ENCODE data around the gene TMEM150B. TPM values are rescaled to one million over a fixed set of nuclear protein-coding genes. Genes with fewer than 3 reads are reported as not detected.
A peak's percentile ranks its signal among the peaks of the same experiment; 100 is the strongest.

Gene TMEM150B
- total RNA-seq, 1 experiment from 2014 or later = not detected

DNA sequence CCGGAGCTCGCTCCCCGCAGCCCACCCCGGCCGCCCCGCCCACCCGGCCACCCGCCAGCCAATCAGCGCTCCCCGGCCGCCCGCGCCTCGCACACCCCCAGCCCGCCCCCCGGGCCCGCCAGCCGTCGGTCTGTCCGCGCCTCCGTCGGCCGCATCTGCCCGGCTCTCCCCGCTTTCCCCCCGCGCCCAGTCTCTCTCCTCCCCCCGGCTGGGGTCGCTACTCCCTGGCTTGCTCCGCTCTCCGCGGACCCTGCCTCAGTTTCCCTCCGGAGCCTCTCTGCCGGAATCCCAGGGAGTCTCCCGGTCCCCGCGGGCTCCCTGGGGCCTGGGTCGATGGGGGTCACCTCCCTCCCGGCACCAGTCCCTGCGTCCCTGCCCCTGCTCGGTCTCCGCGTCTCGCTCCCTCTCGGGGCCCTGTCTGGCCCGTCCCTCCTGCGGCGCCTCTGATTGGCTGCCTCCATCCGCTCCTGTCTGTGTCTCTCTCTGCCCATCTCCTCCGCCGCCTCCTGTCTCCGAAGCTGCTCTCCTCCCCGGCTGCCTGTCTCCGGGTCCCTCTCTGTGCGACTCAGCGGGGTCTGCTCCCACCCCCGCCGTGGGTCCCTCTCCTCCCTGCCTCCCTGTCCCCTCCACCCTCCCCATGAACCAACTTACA lies 44.6 kb upstream of the TMEM150B start:
- TF ChIP-seq, protein P1, sequence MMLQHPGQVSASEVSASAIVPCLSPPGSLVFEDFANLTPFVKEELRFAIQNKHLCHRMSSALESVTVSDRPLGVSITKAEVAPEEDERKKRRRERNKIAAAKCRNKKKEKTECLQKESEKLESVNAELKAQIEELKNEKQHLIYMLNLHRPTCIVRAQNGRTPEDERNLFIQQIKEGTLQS (IDR thresholded peaks at IDR 0.05) = no peak
- no peak for TF ChIP-seq CBX3 (IDR thresholded peaks at IDR 0.05; ENCODE audit: low read depth)
- TF ChIP-seq EGR1 (IDR thresholded peaks at IDR 0.05; ENCODE audit: low read depth) = no peak
- no peak for TF ChIP-seq RAD21 (IDR thresholded peaks at IDR 0.05; ENCODE audit: low read depth)
- no peak for TF ChIP-seq ZFX (IDR thresholded peaks at IDR 0.05)
- TF ChIP-seq ZNF274 (IDR thresholded peaks at IDR 0.05; ENCODE audit: low read depth, low read length) = no peak
- no peak for TF ChIP-seq EZH2phosphoT487 (IDR thresholded peaks at IDR 0.05; ENCODE audit: borderline replicate concordance)
- no peak for TF ChIP-seq JUND (IDR thresholded peaks at IDR 0.05)
- no peak for TF ChIP-seq ELF1 (IDR thresholded peaks at IDR 0.05; ENCODE audit: borderline replicate concordance, low read depth)
- TF ChIP-seq, protein P2, sequence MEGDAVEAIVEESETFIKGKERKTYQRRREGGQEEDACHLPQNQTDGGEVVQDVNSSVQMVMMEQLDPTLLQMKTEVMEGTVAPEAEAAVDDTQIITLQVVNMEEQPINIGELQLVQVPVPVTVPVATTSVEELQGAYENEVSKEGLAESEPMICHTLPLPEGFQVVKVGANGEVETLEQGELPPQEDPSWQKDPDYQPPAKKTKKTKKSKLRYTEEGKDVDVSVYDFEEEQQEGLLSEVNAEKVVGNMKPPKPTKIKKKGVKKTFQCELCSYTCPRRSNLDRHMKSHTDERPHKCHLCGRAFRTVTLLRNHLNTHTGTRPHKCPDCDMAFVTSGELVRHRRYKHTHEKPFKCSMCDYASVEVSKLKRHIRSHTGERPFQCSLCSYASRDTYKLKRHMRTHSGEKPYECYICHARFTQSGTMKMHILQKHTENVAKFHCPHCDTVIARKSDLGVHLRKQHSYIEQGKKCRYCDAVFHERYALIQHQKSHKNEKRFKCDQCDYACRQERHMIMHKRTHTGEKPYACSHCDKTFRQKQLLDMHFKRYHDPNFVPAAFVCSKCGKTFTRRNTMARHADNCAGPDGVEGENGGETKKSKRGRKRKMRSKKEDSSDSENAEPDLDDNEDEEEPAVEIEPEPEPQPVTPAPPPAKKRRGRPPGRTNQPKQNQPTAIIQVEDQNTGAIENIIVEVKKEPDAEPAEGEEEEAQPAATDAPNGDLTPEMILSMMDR (IDR thresholded peaks at IDR 0.05 in 2 of 3, conservative IDR thresholded peaks at IDR 0.05 in 1 of 3; ENCODE audit: borderline replicate concordance in 1 of 3, insufficient read depth in 1 of 3, low read depth in 2 of 3, low read length in 2 of 3) = no peak
- TF ChIP-seq POLR2AphosphoS5 (IDR thresholded peaks at IDR 0.05; ENCODE audit: low read depth, low read length) = no peak
- no peak for TF ChIP-seq FOSL1 (IDR thresholded peaks at IDR 0.05; ENCODE audit: low read depth)
- Histone ChIP-seq H3K4me2 (ENCODE audit: low read length) (peak overlapping the region; percentile 94), H3K9ac (ENCODE audit: low read length) (peak overlapping the region; percentile 41), H4K20me1 (ENCODE audit: insufficient read depth) (no peaks in the 10 kb centered on the region), H3K27me3 (ENCODE audit: insufficient read depth, low read length) (no peaks in the 10 kb centered on the region), H3K4me1 (ENCODE audit: control insufficient read depth in 1 of 2, insufficient read depth in 2 of 2, low read length in 2 of 2) (peaks cover 13 to 41% of the 10 kb centered on the region in 2 experiments; a peak in 3 of 4 replicates), H3K9me3 (ENCODE audit: control insufficient read depth in 1 of 2, insufficient read depth in 1 of 2, low read depth in 1 of 2, low read length in 2 of 2) (no peaks in the 10 kb centered on the region), H3K79me2 (ENCODE audit: insufficient read depth, low read length) (no peaks in the 10 kb centered on the region), H3K9me2 (ENCODE audit: insufficient read depth) (no peaks in the 10 kb centered on the region), H3K4me3 (replicated peaks in 1 of 2; ENCODE audit: low read depth in 1 of 2, low read length in 2 of 2) (peak overlapping the region; percentile 52 to 63), H3K36me3 (ENCODE audit: control insufficient read depth in 1 of 2, insufficient read depth in 2 of 2, low read length in 2 of 2) (no peaks in the 10 kb centered on the region), H2AFZ (ENCODE audit: low read depth, low read length, poor library complexity, severe bottlenecking) (no peak overlapping the region), H3K27ac (ENCODE audit: low read depth, low read length) (no peak overlapping the region)
- intact Hi-C loops (cut with micrococcal nuclease) = no loop called here
- ChIA-PET POLR2A (interaction anchor here (1.9 to 2.1 kb wide), 2 partner anchors 20 to 31 kb away, joined by 6 to 7 read pairs; partner anchors contain the start of gene KMT5C), CTCF (no interaction called here), RAD21 (ENCODE audit: low non-redundant PET in 1 of 2, low total read pairs in 2 of 2, uncharacterized antibody in 2 of 2, unreplicated experiment in 2 of 2) (no interaction called here)
- BruUV-seq (replicated peaks) = no TSS peak
- ATAC-seq = peak; percentile 71
- DNase-seq (ENCODE audit: low read depth, low spot score) = no peak

Measured in HCT116 (cell line).